Testis (tissue), 3 donors: ENCODE data around the gene SPATA7. TPM values are rescaled to one million over a fixed set of nuclear protein-coding genes. Genes with fewer than 3 reads are reported as not detected.

Experiments used
- DNase-seq: peaks from one replicate; pipeline ENCODE4 v3.0.0-alpha.2; 2019
- H3K27ac ChIP-seq, 2 donors: fragments of 200-600 bp; sonication (generic); one replicate each; pipeline ENCODE4 v1.5.1; 2019
- H3K27me3 ChIP-seq: fragments of 200-600 bp; sonication (generic); one replicate; pipeline ENCODE4 v1.5.1; 2019
- H3K36me3 ChIP-seq: fragments of 200-600 bp; sonication (generic); one replicate; pipeline ENCODE4 v1.5.1; 2017; ENCODE audit warnings: low read depth; ENCODE audit errors: missing control alignments
- H3K4me1 ChIP-seq: fragments of 200-600 bp; sonication (generic); one replicate; pipeline ENCODE4 v1.5.1; 2019
- H3K4me3 ChIP-seq, 2 donors: fragments of 200-600 bp; sonication (generic); one replicate each; pipeline ENCODE4 v1.5.1; 2017 to 2019
- H3K9me3 ChIP-seq: fragments of 200-600 bp; sonication (generic); one replicate; pipeline ENCODE4 v1.5.1; 2017
- POLR2A ChIP-seq: fragments of 450-650 bp; IDR thresholded peaks from one replicate; pipeline ENCODE4 v1.6.1; 2017; ENCODE audit warnings: antibody characterized with exemption, mild to moderate bottlenecking, moderate library complexity
- WGBS, 2 donors: methylation state at CpG; one replicate each; pipeline ENCODE4 v1.1.5; 2018; 5-methylcytosine and 5-hydroxymethylcytosine counted together
- intact Hi-C: fragments of 100-400 bp; cut with DNase I; formaldehyde crosslinking; loops from one replicate; pipeline ENCODE4 v1.15.1; 2023; ENCODE audit warnings: low total_unique reads
- polyA plus RNA-seq: library from polyadenylated mRNA; stranded (reverse); fragments of 350-450 nt; fragmentation: Illumina TruSeq; extraction: RNeasy Lipid Tissue Mini Kit (QIAGEN cat#74804); gene quantifications from one replicate; pipeline ENCODE4 v1.2.3, GENCODE V29; 2014; ENCODE audit warnings: low read depth, low replicate concordance; ENCODE audit not compliant: insufficient read depth
- total RNA-seq, 2 donors: library from RNA; depleted of rRNA; stranded (reverse); fragments of >200 nt; gene quantifications; one replicate each; pipeline ENCODE4 v1.2.3, GENCODE V29; 2016
- TF ChIP-seq, protein P1 (sequence below), 3 experiments: fragments of 450-650 bp in 2 of 3; fragments of 200-600 bp in 1 of 3; sonication (generic) in 1 of 3; IDR thresholded peaks; one replicate each; pipeline ENCODE4 v1.5.1; 2016 to 2019; ENCODE audit warnings: antibody characterized with exemption in 3 of 3, mild to moderate bottlenecking in 2 of 3, moderate library complexity in 1 of 3

Gene SPATA7
- total and polyA plus RNA-seq, 3 donors from 2014 or later: 54.8 to 113 (median 87.3) TPM

DNA sequence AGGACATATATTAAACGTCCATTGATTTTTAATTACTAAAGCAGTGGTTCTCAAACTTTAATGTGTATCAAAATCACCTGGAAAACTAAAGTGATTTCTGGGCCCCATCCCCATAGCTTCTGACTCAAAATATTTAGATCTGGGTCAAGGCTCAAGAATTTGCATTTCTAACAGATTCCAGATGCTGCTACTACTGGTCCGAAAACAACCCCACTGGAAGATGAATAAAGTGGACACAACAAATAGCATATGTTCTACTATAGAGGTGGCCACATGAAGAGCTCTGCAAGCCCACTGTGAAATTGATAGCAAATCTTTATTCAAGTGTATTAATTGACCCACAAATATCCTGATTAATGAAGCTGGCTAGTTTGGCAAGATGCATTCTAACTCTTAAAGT is 69.4 kb downstream of the SPATA7 start:
- no peak overlapping the region for H3K27ac ChIP-seq
- intact Hi-C loops: no loop called here
- H3K9me3 ChIP-seq: no peaks in the 10 kb centered on the region
- no peak for DNase-seq
- no peaks in the 10 kb centered on the region for H3K27me3 ChIP-seq
- no peak overlapping the region for H3K4me3 ChIP-seq
- no peaks in the 10 kb centered on the region for H3K4me1 ChIP-seq
- no peaks in the 10 kb centered on the region for H3K36me3 ChIP-seq
- 79 to 92% methylated on average over 2 of the region's 2 CpGs for WGBS, 2 donors
- TF ChIP-seq, protein P1, sequence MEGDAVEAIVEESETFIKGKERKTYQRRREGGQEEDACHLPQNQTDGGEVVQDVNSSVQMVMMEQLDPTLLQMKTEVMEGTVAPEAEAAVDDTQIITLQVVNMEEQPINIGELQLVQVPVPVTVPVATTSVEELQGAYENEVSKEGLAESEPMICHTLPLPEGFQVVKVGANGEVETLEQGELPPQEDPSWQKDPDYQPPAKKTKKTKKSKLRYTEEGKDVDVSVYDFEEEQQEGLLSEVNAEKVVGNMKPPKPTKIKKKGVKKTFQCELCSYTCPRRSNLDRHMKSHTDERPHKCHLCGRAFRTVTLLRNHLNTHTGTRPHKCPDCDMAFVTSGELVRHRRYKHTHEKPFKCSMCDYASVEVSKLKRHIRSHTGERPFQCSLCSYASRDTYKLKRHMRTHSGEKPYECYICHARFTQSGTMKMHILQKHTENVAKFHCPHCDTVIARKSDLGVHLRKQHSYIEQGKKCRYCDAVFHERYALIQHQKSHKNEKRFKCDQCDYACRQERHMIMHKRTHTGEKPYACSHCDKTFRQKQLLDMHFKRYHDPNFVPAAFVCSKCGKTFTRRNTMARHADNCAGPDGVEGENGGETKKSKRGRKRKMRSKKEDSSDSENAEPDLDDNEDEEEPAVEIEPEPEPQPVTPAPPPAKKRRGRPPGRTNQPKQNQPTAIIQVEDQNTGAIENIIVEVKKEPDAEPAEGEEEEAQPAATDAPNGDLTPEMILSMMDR (IDR thresholded peaks at IDR 0.05): no peak
- no peak for TF ChIP-seq POLR2A

DNA sequence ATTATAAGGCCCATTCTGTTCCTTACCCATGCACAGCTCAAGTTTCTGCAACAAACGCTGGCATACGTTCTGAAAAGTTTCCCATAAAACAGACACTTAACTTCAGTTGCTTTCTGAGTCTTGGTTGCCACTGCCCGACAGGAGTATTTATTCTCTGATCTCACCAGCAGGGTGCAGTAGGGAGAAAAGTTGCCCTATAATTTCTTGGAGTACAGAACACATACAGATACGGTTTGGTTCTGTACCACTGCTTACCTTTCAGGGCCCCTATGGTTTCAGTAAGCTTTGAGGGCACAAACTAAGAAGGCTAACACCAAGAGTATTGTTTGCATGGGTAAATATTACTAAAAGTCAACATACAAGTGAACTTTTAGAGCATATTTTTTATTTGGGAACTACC is 77.9 kb downstream of the SPATA7 start:
- DNase-seq: no peak
- no peaks in the 10 kb centered on the region for H3K27me3 ChIP-seq
- H3K36me3 ChIP-seq: no peaks in the 10 kb centered on the region
- H3K4me3 ChIP-seq: no peak overlapping the region
- 71 to 74% methylated on average over 4 of the region's 4 CpGs for WGBS, 2 donors
- no peaks in the 10 kb centered on the region for H3K4me1 ChIP-seq
- TF ChIP-seq POLR2A: no peak
- TF ChIP-seq, protein P1 (IDR thresholded peaks at IDR 0.05): peak; percentile 28 to 36 (median 34)
- H3K27ac ChIP-seq: no peak overlapping the region
- H3K9me3 ChIP-seq: no peaks in the 10 kb centered on the region
- intact Hi-C loops: no loop called here

DNA sequence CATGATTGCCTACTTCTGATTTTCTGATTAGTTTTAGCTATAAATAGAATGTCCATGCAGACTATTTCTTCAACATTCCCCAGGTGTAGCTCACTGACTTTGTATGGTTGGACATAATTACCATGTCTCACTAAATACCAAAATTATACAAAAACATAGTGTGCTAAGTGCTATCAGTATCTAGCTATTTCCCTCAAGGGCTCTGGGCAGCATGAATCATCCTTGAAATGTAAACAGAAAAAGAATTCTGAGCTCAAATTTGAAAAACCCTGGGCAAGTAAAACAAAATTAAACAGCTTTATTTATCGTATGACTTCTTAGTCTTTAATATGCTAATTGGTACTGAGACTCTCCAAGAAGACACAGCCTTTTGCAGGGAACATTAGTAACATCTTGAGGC is 82.9 kb downstream of the SPATA7 start:
- DNase-seq: no peak
- H3K36me3 ChIP-seq: no peaks in the 10 kb centered on the region
- WGBS, 2 donors: 60 to 65% methylated on average over 1 of the region's 1 CpG
- no peaks in the 10 kb centered on the region for H3K4me1 ChIP-seq
- H3K4me3 ChIP-seq: no peak overlapping the region
- H3K27ac ChIP-seq: no peak overlapping the region
- no peaks in the 10 kb centered on the region for H3K9me3 ChIP-seq
- intact Hi-C loops: no loop called here
- H3K27me3 ChIP-seq: no peaks in the 10 kb centered on the region
- no peak for TF ChIP-seq POLR2A
- TF ChIP-seq, protein P1 (IDR thresholded peaks at IDR 0.05): no peak

DNA sequence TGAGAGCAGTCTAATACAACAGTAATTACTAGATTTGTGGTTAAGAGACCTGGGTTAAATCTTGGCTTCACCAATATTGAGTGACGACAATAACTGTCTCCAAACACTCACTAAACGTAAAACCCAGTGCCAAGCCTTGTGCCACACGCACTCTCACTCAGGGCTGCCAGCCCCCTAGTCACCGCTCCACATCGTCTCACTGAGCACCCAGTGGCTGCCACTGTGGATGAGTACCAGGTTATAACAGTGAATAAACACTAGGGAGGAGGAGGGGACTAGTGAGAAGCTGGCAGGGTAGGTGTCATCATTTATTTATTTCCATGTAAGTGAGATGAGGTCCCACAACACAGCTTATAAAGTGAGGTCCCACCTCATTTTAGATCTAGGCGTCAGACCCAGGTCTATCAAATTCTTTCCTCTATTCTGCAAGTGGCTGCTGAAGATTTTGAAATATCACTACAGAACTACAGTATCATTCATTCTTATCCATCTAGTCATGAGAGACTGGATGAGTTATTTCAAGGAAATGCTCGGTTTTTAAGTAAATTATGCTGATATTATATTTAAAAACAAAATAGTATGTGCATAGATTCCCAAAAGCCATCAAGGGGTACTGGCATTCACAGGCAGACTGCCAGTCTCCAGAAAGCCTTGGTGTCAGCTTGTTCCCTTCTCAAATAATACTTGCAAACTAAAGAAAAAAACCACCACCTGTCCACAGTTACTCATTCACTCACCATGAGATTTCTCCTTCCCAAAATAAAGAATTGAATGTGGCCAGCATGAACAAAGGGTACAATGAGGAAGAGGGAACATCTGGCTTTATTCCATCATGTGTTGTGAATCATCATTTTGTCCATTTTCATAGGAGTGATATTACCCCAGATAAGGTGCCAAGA is 85.3 kb downstream of the SPATA7 start:
- Histone ChIP-seq H3K27ac (peak overlapping the region in 1 of 2 donors; percentile 1), H3K9me3 (no peaks in the 10 kb centered on the region), H3K4me1 (no peaks in the 10 kb centered on the region), H3K36me3 (no peaks in the 10 kb centered on the region), H3K27me3 (no peaks in the 10 kb centered on the region), H3K4me3 (no peak overlapping the region)
- intact Hi-C loops: no loop called here
- no peak for DNase-seq
- WGBS, 2 donors: 92 to 95% methylated on average over 7 of the region's 7 CpGs
- TF ChIP-seq, protein P1 (IDR thresholded peaks at IDR 0.05): no peak
- no peak for TF ChIP-seq POLR2A

DNA sequence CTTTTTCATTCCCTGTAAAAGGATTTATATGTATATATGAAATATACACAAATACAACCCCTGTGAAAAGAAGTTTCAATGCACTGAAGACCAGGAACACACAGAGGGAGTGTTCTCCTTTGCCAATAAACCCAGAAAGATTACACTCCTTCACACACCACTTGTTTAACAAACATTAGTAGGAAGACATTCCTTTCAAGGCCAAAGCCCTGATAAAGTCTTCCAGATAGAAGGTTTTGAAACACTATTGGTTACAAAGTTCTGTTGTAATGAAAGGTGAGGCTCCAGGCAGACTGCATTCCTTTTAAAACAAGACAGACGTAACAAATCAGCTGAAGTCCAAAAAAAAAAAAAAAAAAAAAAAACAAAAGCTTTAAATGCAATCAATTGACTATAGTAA is 88.3 kb downstream of the SPATA7 start:
- peaks cover 6% of the 10 kb centered on the region for H3K4me1 ChIP-seq
- DNase-seq: no peak
- peak overlapping the region; percentile 60 to 62 for H3K27ac ChIP-seq
- TF ChIP-seq, protein P1 (IDR thresholded peaks at IDR 0.05): no peak
- TF ChIP-seq POLR2A: no peak
- WGBS, 2 donors: 39 to 50% methylated on average over 1 of the region's 1 CpG
- H3K27me3 ChIP-seq: no peaks in the 10 kb centered on the region
- no peak overlapping the region for H3K4me3 ChIP-seq
- intact Hi-C loops: no loop called here
- H3K9me3 ChIP-seq: no peaks in the 10 kb centered on the region
- H3K36me3 ChIP-seq: no peaks in the 10 kb centered on the region
